Small intestine (tissue), 7 donors: ENCODE data around the gene TMEM132E. TPM values are rescaled to one million over a fixed set of nuclear protein-coding genes. Genes with fewer than 3 reads are reported as not detected.

Source experiments
- DNase-seq, 2 donors: peaks; one replicate each; pipeline versions ENCODE4 v3.0.0 to v3.0.0-alpha.2; 2013
- FAIRE-seq: peaks from 2 replicates; lab custom pipeline; 2012; peaks lifted over from hg19 to GRCh38; lab: Jason Lieb, UNC
- H3K27ac ChIP-seq, 3 donors: one replicate each; pipeline ENCODE4 v1.5.1; 2013; ENCODE audit warnings: low read length in 2 of 3, mild to moderate bottlenecking in 2 of 3, control low read depth in 1 of 3, inconsistent platforms in 1 of 3, low read depth in 1 of 3, moderate library complexity in 1 of 3
- H3K27me3 ChIP-seq, 3 donors: one replicate each; pipeline ENCODE4 v1.6.1; 2013; ENCODE audit warnings: low read length in 3 of 3, inconsistent platforms in 1 of 3; ENCODE audit not compliant: control insufficient read depth in 3 of 3, insufficient read depth in 3 of 3
- H3K36me3 ChIP-seq, 3 donors: one replicate each; pipeline ENCODE4 v1.6.1; 2013; ENCODE audit warnings: low read length in 3 of 3, inconsistent platforms in 1 of 3, low read depth in 1 of 3, mild to moderate bottlenecking in 1 of 3, moderate library complexity in 1 of 3; ENCODE audit not compliant: control insufficient read depth in 3 of 3, insufficient read depth in 2 of 3
- H3K4me1 ChIP-seq, 3 donors: one replicate each; pipeline ENCODE4 v1.6.1; 2013; ENCODE audit warnings: low read length in 2 of 3, inconsistent platforms in 1 of 3, low read depth in 1 of 3, mild to moderate bottlenecking in 1 of 3, moderate library complexity in 1 of 3; ENCODE audit not compliant: control insufficient read depth in 3 of 3, insufficient read depth in 2 of 3
- H3K4me3 ChIP-seq, 3 donors: one replicate each; pipeline ENCODE4 v1.5.1; 2013; ENCODE audit warnings: low read length in 3 of 3, control low read depth in 1 of 3, inconsistent platforms in 1 of 3, low read depth in 1 of 3, mild to moderate bottlenecking in 1 of 3, moderate library complexity in 1 of 3
- H3K9me3 ChIP-seq, 2 donors: one replicate each; pipeline ENCODE4 v1.6.1; 2013; ENCODE audit warnings: low read depth in 1 of 2, low read length in 1 of 2; ENCODE audit not compliant: control insufficient read depth in 2 of 2, insufficient read depth in 1 of 2
- WGBS, 3 donors: extraction: QIAGEN DNeasy Blood & Tissue Kit; methylation state at CpG; one replicate each; pipeline ENCODE4 v1.1.7; 2013; 5-methylcytosine and 5-hydroxymethylcytosine counted together
- polyA plus RNA-seq, 4 donors: library from polyadenylated mRNA; stranded (reverse) in 3 of 4; unstranded in 1 of 4; fragments of 200-250 nt in 3 of 4; fragments of 120-200 nt in 1 of 4; gene quantifications; one replicate each; pipeline versions ENCODE4 v1.2.1 to v1.2.3, GENCODE V29; 2013
- donor health status: healthy with polysubstance abuse.
- donor health status: control.
- donor health status: control.
- donor health status: Bipolar disorder and iron deficiency.
- donor health status: healthy.

The TMEM132E gene
- polyA plus RNA-seq, 4 donors, result 0.07 to 9.2 (median 3.9) TPM

GRCh38 chr17:34670618-34671017 lies 91.2 kb downstream of the TMEM132E start:
- WGBS, 3 donors, result 52 to 83% (median 70%) methylated on average over 7 of the region's 7 CpGs
- H3K27ac ChIP-seq, result no peak overlapping the region
- H3K4me1 ChIP-seq, result peaks cover 0 to 4% (median 2%) of the 10 kb centered on the region in 3 donors
- no peaks in the 10 kb centered on the region for H3K27me3 ChIP-seq
- peaks cover 0 to 7% of the 10 kb centered on the region in 2 donors for H3K9me3 ChIP-seq
- FAIRE-seq, result no peak
- H3K4me3 ChIP-seq, result no peak overlapping the region
- DNase-seq, result no peak
- H3K36me3 ChIP-seq, result no peaks in the 10 kb centered on the region

DNA sequence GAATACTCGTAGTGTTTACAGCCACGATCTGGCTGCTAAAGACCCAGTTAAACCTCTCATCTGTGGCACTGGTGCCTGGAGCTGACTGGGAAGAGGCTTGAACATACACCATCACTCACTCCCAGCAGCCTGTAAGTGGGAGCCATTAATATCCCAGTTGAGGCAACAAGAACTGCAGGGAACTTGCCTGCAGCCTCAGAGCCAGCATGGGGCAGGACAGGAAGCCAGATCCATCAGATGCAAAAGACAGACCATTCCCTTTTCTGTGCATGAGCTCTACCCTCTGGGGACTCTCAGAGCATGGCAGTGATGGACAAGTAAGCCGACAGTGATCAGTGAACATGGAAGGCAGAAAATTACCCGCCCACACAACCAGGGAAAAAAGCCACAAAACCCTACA lies 91.8 kb downstream of the TMEM132E start:
- H3K36me3 ChIP-seq, result no peaks in the 10 kb centered on the region
- DNase-seq (no peak), FAIRE-seq (no peak)
- H3K4me3 ChIP-seq, result no peak overlapping the region
- no peak overlapping the region for H3K27ac ChIP-seq
- no peaks in the 10 kb centered on the region for H3K27me3 ChIP-seq
- peaks cover 0 to 4% (median 2%) of the 10 kb centered on the region in 3 donors for H3K4me1 ChIP-seq
- 73 to 88% (median 82%) methylated on average over 4 of the region's 4 CpGs for WGBS, 3 donors
- peaks cover 0 to 7% of the 10 kb centered on the region in 2 donors for H3K9me3 ChIP-seq

DNA sequence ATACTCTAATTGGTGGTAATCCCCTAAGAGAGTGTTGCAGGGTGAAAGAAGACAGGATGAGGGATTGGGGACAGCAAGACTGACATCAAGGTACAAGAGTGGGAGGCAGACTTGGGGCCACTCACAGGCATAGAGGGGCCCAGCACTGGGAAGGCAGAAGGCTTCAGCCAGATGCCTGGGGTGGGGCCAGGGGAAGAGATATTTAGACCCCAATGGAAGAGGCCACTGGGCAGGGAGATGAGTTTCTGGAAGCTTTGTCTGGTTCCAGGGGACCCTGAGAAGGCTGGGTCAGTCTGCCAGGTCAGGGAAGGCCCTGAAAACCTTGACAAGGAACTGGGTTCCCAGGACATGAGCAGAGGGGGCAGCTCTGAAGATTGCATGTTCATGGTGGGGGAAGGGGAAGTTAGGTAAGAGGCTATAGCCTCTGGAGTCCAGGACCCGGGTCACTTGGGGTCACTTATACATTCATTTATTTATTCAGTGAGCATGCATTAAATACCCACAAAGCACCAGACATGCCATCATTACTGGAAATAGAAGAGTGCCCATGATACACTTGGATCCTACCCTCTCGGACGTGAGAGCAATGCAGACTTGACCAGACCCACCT lies 92.9 kb downstream of the TMEM132E start:
- H3K36me3 ChIP-seq, result no peaks in the 10 kb centered on the region
- 74 to 89% (median 77%) methylated on average over 3 of the region's 3 CpGs for WGBS, 3 donors
- no peak overlapping the region for H3K4me3 ChIP-seq
- no peaks in the 10 kb centered on the region for H3K27me3 ChIP-seq
- H3K27ac ChIP-seq, result no peak overlapping the region
- FAIRE-seq, result no peak
- peaks cover 0 to 7% of the 10 kb centered on the region in 2 donors for H3K9me3 ChIP-seq
- H3K4me1 ChIP-seq, result peaks cover 0 to 4% (median 2%) of the 10 kb centered on the region in 3 donors
- no peak for DNase-seq

DNA sequence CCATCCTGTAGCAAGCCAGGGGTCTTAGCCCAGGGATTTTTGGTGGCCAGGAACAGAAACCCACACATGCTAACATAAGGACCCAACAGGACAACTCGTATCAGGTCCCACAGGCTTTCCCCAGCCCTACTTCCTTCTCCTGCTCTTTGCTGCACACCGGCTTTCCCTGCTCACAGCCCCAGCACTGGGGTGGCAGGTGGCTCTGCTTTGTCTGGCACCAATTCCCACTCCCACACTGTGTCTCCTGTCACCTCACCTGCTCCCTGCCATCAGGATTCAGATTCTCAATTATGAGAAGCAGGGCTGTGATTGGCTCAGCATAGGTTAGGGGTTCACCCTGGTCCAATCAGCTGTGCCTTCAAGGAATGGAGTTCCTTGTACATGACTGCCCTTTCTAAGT lies 94.1 kb downstream of the TMEM132E start:
- no peak overlapping the region for H3K4me3 ChIP-seq
- 63 to 86% (median 79%) methylated on average over 2 of the region's 2 CpGs for WGBS, 3 donors
- DNase-seq, result no peak
- H3K4me1 ChIP-seq, result peaks cover 0 to 2% (median 0%) of the 10 kb centered on the region in 3 donors
- H3K27me3 ChIP-seq, result peaks cover 0 to 1% (median 0%) of the 10 kb centered on the region in 3 donors
- no peaks in the 10 kb centered on the region for H3K36me3 ChIP-seq
- peaks cover 0 to 7% of the 10 kb centered on the region in 2 donors for H3K9me3 ChIP-seq
- H3K27ac ChIP-seq, result no peak overlapping the region
- FAIRE-seq, result no peak

DNA sequence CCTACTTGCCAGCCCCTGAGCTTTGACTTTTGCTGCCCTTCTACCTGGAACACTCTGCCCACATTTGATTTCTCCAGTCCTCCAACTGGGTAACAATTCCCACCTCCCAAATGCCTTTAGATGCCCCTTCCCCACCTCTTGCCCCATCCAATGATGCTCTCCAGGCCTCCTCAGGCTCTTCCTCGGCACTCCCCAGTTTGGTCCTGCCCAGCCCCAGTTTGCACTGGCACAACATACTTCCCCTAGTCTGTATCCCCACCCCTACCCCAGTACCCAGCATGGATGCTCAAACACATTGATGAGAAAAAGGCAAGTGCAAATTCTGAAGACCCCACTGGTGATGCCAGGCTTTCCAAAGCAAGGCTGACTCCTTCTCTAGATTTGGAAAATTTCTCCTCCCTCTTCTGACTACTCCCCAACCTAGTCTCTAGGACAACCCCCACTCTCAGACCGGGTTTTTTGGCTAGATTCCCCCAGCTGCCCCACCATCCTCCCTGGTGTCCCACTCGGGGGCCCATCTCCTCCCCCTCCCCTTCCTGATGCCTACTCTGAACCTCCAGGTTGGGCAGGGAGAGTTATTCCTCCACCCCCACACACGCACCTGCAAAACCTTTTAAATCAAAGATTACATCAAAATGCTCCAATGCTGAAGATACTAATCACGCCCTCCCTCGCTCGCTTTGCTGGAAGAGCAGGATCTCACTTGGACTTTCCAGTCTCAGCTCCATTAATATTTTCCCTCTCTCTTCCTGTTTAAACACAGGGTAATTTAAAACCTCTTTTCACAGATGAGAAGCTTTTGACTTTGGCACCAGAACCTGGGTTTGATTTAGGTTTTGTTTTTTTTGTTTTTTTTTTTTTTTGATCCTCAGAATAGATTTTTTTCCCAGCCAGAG lies 94.9 kb downstream of the TMEM132E start:
- Histone ChIP-seq H3K4me3 (no peak overlapping the region), H3K27ac (no peak overlapping the region), H3K36me3 (no peaks in the 10 kb centered on the region), H3K27me3 (peaks cover 0 to 3% (median 0%) of the 10 kb centered on the region in 3 donors), H3K9me3 (peaks cover 0 to 7% of the 10 kb centered on the region in 2 donors), H3K4me1 (peaks cover 0 to 2% (median 0%) of the 10 kb centered on the region in 3 donors)
- DNase-seq (no peak), FAIRE-seq (no peak)
- whole genome bisulfite sequencing, 3 donors, result 64 to 74% (median 71%) methylated on average over 7 of the region's 7 CpGs

- FAIRE-seq (no peak), DNase-seq (no peak)
- no peaks in the 10 kb centered on the region for H3K4me1 ChIP-seq
- H3K36me3 ChIP-seq, result no peaks in the 10 kb centered on the region
- H3K27me3 ChIP-seq, result peaks cover 0 to 5% (median 0%) of the 10 kb centered on the region in 3 donors
- no peak overlapping the region for H3K27ac ChIP-seq
- H3K9me3 ChIP-seq, result no peaks in the 10 kb centered on the region
- no peak overlapping the region for H3K4me3 ChIP-seq
These were observed 95.8 kb downstream of the TMEM132E start for GRCh38 chr17:34675143-34675542.

DNA sequence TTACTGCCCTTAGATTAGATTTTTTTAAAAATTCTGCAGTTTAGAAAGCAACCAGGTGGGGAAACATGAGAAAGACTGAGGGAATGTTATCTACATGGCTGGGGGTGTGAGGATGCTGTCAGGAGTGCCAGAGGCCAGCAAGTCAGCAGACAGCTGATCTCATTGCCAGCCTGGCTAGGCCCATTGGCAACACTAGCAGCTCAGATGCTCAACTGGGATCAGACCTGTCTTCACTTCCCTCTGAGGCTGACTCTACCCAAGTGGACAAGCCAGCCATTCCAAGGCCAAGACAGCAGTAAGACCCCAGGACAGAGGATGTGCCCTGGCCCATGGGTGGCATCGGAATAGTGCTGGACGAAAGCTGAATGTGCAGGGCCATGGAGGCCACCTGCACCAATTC lies 96.2 kb downstream of the TMEM132E start:
- peaks cover 0 to 5% (median 0%) of the 10 kb centered on the region in 3 donors for H3K27me3 ChIP-seq
- FAIRE-seq, result no peak
- no peaks in the 10 kb centered on the region for H3K36me3 ChIP-seq
- no peak for DNase-seq
- H3K27ac ChIP-seq, result no peak overlapping the region
- no peak overlapping the region for H3K4me3 ChIP-seq
- H3K4me1 ChIP-seq, result no peaks in the 10 kb centered on the region
- H3K9me3 ChIP-seq, result no peaks in the 10 kb centered on the region
- WGBS, 3 donors, result 81 to 89% (median 86%) methylated on average over 2 of the region's 2 CpGs

DNA sequence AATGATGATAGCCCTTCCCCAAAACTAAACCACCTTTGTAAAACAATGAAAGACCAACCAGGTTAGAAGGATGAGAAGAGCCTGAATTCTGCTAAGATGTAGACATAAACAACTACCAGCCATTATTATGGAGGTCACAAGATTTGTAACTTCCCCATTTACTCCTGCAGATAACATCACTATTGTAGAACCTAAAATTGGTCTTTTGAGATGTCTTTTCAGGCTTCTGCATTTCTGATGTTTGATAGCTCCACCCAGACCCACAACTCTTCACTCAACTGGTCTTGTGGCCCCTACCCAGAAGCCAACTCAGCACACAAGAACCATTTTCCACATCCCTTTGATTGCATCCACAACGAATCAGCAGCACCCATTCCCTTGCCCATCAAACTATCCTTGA lies 100.8 kb downstream of the TMEM132E start:
- 22 to 52% (median 46%) methylated on average over 1 of the region's 1 CpG for WGBS, 3 donors
- H3K9me3 ChIP-seq, result no peaks in the 10 kb centered on the region
- DNase-seq (no peak), FAIRE-seq (no peak)
- H3K36me3 ChIP-seq, result no peaks in the 10 kb centered on the region
- H3K4me1 ChIP-seq, result no peaks in the 10 kb centered on the region
- no peak overlapping the region for H3K4me3 ChIP-seq
- peaks cover 0 to 5% (median 0%) of the 10 kb centered on the region in 3 donors for H3K27me3 ChIP-seq
- H3K27ac ChIP-seq, result no peak overlapping the region
